CD4-positive, alpha-beta T cell treated with Interleukin-15 for 1 hour (primary cell): ENCODE results near the gene CCM2.

Experiments used
- DNase-seq: peaks from one replicate; pipeline ENCODE4 v3.0.0-alpha.2; 2020

Gene CCM2

GRCh38 chr7:45086331-45087065 lies 86.5 kb downstream of the CCM2 start:
- DNase-seq = no peak

- DNase-seq = no peak
Measured at GRCh38 chr7:45087301-45088145, 87.5 kb downstream of the CCM2 start.

- no peak for DNase-seq
Measured at GRCh38 chr7:45088146-45088701, 88.2 kb downstream of the CCM2 start.

- DNase-seq = no peak
Measured at GRCh38 chr7:45088821-45089340, 88.9 kb downstream of the CCM2 start, which contains the start of gene NACAD. Gene NACAD, minus strand, starts transcription at chr7:45088969. Its CDS starts 75 bp downstream, at chr7:45088894.

- DNase-seq = peak; percentile 72
Measured at GRCh38 chr7:45089341-45089891, 89.4 kb downstream of the CCM2 start.

GRCh38 chr7:45092100-45092930 lies 92.3 kb downstream of the CCM2 start:
- DNase-seq = no peak

- DNase-seq = no peak
Measured at GRCh38 chr7:45092931-45093235, 92.9 kb downstream of the CCM2 start.

GRCh38 chr7:45098983-45099839 lies 99.2 kb downstream of the CCM2 start:
- DNase-seq = no peak

GRCh38 chr7:45099891-45100760 lies 100.1 kb downstream of the CCM2 start:
- DNase-seq = no peak

GRCh38 chr7:45100761-45101480 lies 100.9 kb downstream of the CCM2 start:
- no peak for DNase-seq

- no peak for DNase-seq
Measured at GRCh38 chr7:45101748-45102147, 101.7 kb downstream of the CCM2 start.

GRCh38 chr7:45102785-45103712 lies 103.0 kb downstream of the CCM2 start:
- no peak for DNase-seq

- no peak for DNase-seq
Measured at GRCh38 chr7:45103958-45104843, 104.2 kb downstream of the CCM2 start.

- DNase-seq = no peak
Measured at GRCh38 chr7:45104844-45105587, 105.0 kb downstream of the CCM2 start.

GRCh38 chr7:45105588-45106188 lies 105.7 kb downstream of the CCM2 start:
- no peak for DNase-seq

GRCh38 chr7:45106820-45107219 lies 106.8 kb downstream of the CCM2 start:
- no peak for DNase-seq
